ENCODE results near the gene TOP2A.

DNA sequence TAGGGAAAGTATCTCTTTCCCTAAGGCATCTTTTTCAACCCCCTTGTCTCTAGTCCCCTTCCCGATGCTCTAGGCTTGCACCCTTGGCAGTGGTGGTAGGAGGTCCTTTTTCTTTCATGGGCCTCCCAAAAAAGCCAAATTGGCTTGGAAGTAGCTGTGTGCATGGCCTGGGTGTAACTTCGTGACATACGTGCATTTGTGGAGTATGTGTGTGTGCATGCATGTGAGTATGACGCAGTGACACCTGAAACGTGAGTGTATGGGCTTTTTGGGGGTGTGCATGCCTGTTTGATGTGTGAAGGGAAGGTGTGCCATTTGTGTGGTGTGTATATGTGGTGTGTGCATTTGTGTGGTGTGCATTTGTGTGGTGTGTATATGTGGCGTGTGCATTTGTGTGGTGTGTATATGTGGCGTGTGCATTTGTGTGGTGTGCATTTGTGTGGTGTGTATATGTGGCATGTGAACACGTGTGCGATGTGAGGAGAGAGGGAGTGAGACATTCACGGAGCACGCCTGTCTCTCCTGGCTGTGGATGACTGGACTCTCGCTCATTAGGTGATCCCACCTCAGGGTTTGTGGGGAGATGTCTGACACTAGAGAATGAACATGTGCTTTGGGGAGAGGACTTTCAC is 41.3 kb upstream of the TOP2A start:
- TF ChIP-seq, protein P1, sequence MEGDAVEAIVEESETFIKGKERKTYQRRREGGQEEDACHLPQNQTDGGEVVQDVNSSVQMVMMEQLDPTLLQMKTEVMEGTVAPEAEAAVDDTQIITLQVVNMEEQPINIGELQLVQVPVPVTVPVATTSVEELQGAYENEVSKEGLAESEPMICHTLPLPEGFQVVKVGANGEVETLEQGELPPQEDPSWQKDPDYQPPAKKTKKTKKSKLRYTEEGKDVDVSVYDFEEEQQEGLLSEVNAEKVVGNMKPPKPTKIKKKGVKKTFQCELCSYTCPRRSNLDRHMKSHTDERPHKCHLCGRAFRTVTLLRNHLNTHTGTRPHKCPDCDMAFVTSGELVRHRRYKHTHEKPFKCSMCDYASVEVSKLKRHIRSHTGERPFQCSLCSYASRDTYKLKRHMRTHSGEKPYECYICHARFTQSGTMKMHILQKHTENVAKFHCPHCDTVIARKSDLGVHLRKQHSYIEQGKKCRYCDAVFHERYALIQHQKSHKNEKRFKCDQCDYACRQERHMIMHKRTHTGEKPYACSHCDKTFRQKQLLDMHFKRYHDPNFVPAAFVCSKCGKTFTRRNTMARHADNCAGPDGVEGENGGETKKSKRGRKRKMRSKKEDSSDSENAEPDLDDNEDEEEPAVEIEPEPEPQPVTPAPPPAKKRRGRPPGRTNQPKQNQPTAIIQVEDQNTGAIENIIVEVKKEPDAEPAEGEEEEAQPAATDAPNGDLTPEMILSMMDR (IDR thresholded peaks at IDR 0.05; ENCODE audit: poor library complexity, severe bottlenecking): no peak
- no peak for TF ChIP-seq POLR2AphosphoS5 (IDR thresholded peaks at IDR 0.05)
- TF ChIP-seq, protein P2, sequence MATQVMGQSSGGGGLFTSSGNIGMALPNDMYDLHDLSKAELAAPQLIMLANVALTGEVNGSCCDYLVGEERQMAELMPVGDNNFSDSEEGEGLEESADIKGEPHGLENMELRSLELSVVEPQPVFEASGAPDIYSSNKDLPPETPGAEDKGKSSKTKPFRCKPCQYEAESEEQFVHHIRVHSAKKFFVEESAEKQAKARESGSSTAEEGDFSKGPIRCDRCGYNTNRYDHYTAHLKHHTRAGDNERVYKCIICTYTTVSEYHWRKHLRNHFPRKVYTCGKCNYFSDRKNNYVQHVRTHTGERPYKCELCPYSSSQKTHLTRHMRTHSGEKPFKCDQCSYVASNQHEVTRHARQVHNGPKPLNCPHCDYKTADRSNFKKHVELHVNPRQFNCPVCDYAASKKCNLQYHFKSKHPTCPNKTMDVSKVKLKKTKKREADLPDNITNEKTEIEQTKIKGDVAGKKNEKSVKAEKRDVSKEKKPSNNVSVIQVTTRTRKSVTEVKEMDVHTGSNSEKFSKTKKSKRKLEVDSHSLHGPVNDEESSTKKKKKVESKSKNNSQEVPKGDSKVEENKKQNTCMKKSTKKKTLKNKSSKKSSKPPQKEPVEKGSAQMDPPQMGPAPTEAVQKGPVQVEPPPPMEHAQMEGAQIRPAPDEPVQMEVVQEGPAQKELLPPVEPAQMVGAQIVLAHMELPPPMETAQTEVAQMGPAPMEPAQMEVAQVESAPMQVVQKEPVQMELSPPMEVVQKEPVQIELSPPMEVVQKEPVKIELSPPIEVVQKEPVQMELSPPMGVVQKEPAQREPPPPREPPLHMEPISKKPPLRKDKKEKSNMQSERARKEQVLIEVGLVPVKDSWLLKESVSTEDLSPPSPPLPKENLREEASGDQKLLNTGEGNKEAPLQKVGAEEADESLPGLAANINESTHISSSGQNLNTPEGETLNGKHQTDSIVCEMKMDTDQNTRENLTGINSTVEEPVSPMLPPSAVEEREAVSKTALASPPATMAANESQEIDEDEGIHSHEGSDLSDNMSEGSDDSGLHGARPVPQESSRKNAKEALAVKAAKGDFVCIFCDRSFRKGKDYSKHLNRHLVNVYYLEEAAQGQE (IDR thresholded peaks at IDR 0.05; ENCODE audit: borderline replicate concordance): no peak
- TF ChIP-seq EP300 (conservative IDR thresholded peaks at IDR 0.05; ENCODE audit: poor library complexity, severe bottlenecking): no peak
- no peak for TF ChIP-seq MXI1 (conservative IDR thresholded peaks at IDR 0.05; ENCODE audit: poor library complexity, severe bottlenecking)
- TF ChIP-seq TAF1 (IDR thresholded peaks at IDR 0.05; ENCODE audit: low read depth): no peak
- TF ChIP-seq RAD21 (conservative IDR thresholded peaks at IDR 0.05): no peak

Data from neural cell (in vitro differentiated cells).